GM23338 (cell line): ENCODE results near the gene SENP3. TPM values are rescaled to one million over a fixed set of nuclear protein-coding genes. Genes with fewer than 3 reads are reported as not detected.

ENCODE experiments used
- ATAC-seq: fragments of 200-7000 bp; cut with Tn5 transposase; 3 replicates; pipeline ENCODE4 v1.9.1; 2020
- DNase-seq: peaks from one replicate; pipeline ENCODE4 v3.0.0-alpha.2; 2015; ENCODE audit warnings: low spot score
- H2AFZ ChIP-seq: fragments of 200-600 bp; sonication (generic); 2 replicates; pipeline ENCODE4 v1.8.0; 2016; ENCODE audit warnings: antibody characterized with exemption, mild to moderate bottlenecking, moderate library complexity
- H3F3A ChIP-seq: fragments of 200-600 bp; sonication (generic); replicated peaks from 2 replicates; pipeline ENCODE4 v1.8.0; 2017; ENCODE audit warnings: antibody characterized with exemption, mixed run types, low read depth
- H3K27ac ChIP-seq: fragments of 200-600 bp; sonication (generic); 2 replicates; pipeline ENCODE4 v1.6.1; 2016; ENCODE audit warnings: low read depth
- H3K27me3 ChIP-seq: fragments of 200-600 bp; sonication (generic); 2 replicates; pipeline ENCODE4 v1.8.0; 2016; ENCODE audit warnings: mild to moderate bottlenecking, mixed run types, moderate library complexity; ENCODE audit not compliant: insufficient read depth
- H3K36me3 ChIP-seq: fragments of 200-600 bp; sonication (generic); 2 replicates; pipeline ENCODE4 v1.8.0; 2016; ENCODE audit warnings: mild to moderate bottlenecking; ENCODE audit not compliant: insufficient read depth
- H3K4me1 ChIP-seq: fragments of 200-600 bp; sonication (generic); 2 replicates; pipeline ENCODE4 v1.8.0; 2016; ENCODE audit warnings: mild to moderate bottlenecking, moderate library complexity; ENCODE audit not compliant: insufficient read depth
- H3K4me2 ChIP-seq: fragments of 200-600 bp; sonication (generic); 2 replicates; pipeline ENCODE4 v1.7.1; 2017; ENCODE audit warnings: mixed run types
- H3K4me3 ChIP-seq: fragments of 200-600 bp; sonication (generic); 2 replicates; pipeline ENCODE4 v1.6.1; 2016; ENCODE audit warnings: mixed run types
- H3K79me2 ChIP-seq: fragments of 200-600 bp; sonication (generic); replicated peaks from 2 replicates; pipeline ENCODE4 v1.8.0; 2017; ENCODE audit warnings: mild to moderate bottlenecking; ENCODE audit not compliant: insufficient read depth
- H3K9me2 ChIP-seq: fragments of 200-600 bp; sonication (generic); 2 replicates; pipeline ENCODE4 v1.8.0; 2017; ENCODE audit not compliant: insufficient read depth
- H4K20me1 ChIP-seq: fragments of 200-600 bp; sonication (generic); replicated peaks from 2 replicates; pipeline ENCODE4 v1.8.0; 2017; ENCODE audit warnings: mild to moderate bottlenecking; ENCODE audit not compliant: insufficient read depth
- H3K27ac Mint-ChIP-seq: 2 replicates; pipeline ENCODE4 v1.8.0; 2020; ENCODE audit warnings: inconsistent platforms, mild to moderate bottlenecking, moderate library complexity, mixed read lengths
- H3K27me3 Mint-ChIP-seq: 3 replicates; pipeline ENCODE4 v1.8.0; 2022; ENCODE audit warnings: low read depth, mild to moderate bottlenecking, moderate library complexity, mixed read lengths, inconsistent platforms; ENCODE audit not compliant: insufficient read depth, poor library complexity
- H3K36me3 Mint-ChIP-seq: 3 replicates; pipeline ENCODE4 v1.8.0; 2021; ENCODE audit warnings: low read depth, mild to moderate bottlenecking, inconsistent platforms, moderate library complexity, mixed read lengths
- H3K4me1 Mint-ChIP-seq: 3 replicates; pipeline ENCODE4 v1.8.0; 2020; ENCODE audit warnings: mild to moderate bottlenecking, inconsistent platforms, mixed read lengths
- H3K4me3 Mint-ChIP-seq: 3 replicates; pipeline ENCODE4 v1.8.0; 2021; ENCODE audit warnings: moderate library complexity, mild to moderate bottlenecking, inconsistent platforms, mixed read lengths
- H3K9me3 Mint-ChIP-seq: 3 replicates; pipeline ENCODE4 v1.8.0; 2020; ENCODE audit warnings: moderate library complexity, mild to moderate bottlenecking, inconsistent platforms, mixed read lengths
- EZH2 ChIP-seq: fragments of 200-600 bp; sonication (generic); IDR thresholded peaks from one replicate; pipeline ENCODE4 v1.8.0; 2017; ENCODE audit warnings: antibody characterized with exemption, mild to moderate bottlenecking, low read depth; ENCODE audit not compliant: unreplicated experiment
- JUNB ChIP-seq: IDR thresholded peaks from one replicate; pipeline ENCODE4 v1.6.1; 2016; ENCODE audit warnings: antibody characterized with exemption; ENCODE audit not compliant: unreplicated experiment
- STAT1 ChIP-seq: IDR thresholded peaks from one replicate; pipeline ENCODE4 v1.6.1; 2016; ENCODE audit warnings: antibody characterized with exemption; ENCODE audit not compliant: unreplicated experiment
- ZNF331 ChIP-seq: fragments of 250-450 bp; sonication (Bioruptor Pico); IDR thresholded peaks from 2 replicates; pipeline ENCODE4 v1.5.0; 2020; ENCODE audit warnings: low read depth, mild to moderate bottlenecking, moderate library complexity
- polyA plus RNA-seq: library from polyadenylated mRNA; unstranded; fragments of >200 nt; fragmentation: Nextera tagmentation; extraction: Ambion mirVana; gene quantifications from 2 replicates; pipeline ENCODE4 v1.2.1, GENCODE V29; 2016
- total RNA-seq: library from RNA; depleted of rRNA; stranded (reverse); fragments of >200 nt; shearing (Covaris generic); gene quantifications from 2 replicates; pipeline ENCODE4 v1.2.3, GENCODE V29; 2014
- TF ChIP-seq, protein P1 (sequence below): IDR thresholded peaks from 2 replicates; pipeline ENCODE4 v1.6.1; 2016; ENCODE audit warnings: antibody characterized with exemption
- TF ChIP-seq, protein P2 (sequence below): fragments of 250-450 bp; sonication (Bioruptor Pico); IDR thresholded peaks from 2 replicates; pipeline ENCODE4 v1.5.0; 2020; ENCODE audit warnings: mild to moderate bottlenecking, moderate library complexity
- TF ChIP-seq, protein P3 (sequence below), 2 experiments: fragments of 200-600 bp in 1 of 2; sonication (generic) in 1 of 2; conservative IDR thresholded peaks; 2 replicates each; pipeline versions ENCODE4 v1.5.1 to v1.6.1; 2016 to 2017; ENCODE audit warnings: antibody characterized with exemption in 2 of 2, low read depth in 2 of 2, mild to moderate bottlenecking in 2 of 2, moderate library complexity in 1 of 2
- TF ChIP-seq, protein P4 (sequence below): IDR thresholded peaks from one replicate; pipeline ENCODE4 v1.6.1; 2018; ENCODE audit warnings: antibody characterized with exemption; ENCODE audit not compliant: unreplicated experiment

SENP3 gene
- total and polyA plus RNA-seq, 2 experiments from 2014 or later, result 6.5 to 138 TPM

- TF ChIP-seq, protein P1, sequence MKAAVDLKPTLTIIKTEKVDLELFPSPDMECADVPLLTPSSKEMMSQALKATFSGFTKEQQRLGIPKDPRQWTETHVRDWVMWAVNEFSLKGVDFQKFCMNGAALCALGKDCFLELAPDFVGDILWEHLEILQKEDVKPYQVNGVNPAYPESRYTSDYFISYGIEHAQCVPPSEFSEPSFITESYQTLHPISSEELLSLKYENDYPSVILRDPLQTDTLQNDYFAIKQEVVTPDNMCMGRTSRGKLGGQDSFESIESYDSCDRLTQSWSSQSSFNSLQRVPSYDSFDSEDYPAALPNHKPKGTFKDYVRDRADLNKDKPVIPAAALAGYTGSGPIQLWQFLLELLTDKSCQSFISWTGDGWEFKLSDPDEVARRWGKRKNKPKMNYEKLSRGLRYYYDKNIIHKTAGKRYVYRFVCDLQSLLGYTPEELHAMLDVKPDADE, result no peak
- TF ChIP-seq, protein P2, sequence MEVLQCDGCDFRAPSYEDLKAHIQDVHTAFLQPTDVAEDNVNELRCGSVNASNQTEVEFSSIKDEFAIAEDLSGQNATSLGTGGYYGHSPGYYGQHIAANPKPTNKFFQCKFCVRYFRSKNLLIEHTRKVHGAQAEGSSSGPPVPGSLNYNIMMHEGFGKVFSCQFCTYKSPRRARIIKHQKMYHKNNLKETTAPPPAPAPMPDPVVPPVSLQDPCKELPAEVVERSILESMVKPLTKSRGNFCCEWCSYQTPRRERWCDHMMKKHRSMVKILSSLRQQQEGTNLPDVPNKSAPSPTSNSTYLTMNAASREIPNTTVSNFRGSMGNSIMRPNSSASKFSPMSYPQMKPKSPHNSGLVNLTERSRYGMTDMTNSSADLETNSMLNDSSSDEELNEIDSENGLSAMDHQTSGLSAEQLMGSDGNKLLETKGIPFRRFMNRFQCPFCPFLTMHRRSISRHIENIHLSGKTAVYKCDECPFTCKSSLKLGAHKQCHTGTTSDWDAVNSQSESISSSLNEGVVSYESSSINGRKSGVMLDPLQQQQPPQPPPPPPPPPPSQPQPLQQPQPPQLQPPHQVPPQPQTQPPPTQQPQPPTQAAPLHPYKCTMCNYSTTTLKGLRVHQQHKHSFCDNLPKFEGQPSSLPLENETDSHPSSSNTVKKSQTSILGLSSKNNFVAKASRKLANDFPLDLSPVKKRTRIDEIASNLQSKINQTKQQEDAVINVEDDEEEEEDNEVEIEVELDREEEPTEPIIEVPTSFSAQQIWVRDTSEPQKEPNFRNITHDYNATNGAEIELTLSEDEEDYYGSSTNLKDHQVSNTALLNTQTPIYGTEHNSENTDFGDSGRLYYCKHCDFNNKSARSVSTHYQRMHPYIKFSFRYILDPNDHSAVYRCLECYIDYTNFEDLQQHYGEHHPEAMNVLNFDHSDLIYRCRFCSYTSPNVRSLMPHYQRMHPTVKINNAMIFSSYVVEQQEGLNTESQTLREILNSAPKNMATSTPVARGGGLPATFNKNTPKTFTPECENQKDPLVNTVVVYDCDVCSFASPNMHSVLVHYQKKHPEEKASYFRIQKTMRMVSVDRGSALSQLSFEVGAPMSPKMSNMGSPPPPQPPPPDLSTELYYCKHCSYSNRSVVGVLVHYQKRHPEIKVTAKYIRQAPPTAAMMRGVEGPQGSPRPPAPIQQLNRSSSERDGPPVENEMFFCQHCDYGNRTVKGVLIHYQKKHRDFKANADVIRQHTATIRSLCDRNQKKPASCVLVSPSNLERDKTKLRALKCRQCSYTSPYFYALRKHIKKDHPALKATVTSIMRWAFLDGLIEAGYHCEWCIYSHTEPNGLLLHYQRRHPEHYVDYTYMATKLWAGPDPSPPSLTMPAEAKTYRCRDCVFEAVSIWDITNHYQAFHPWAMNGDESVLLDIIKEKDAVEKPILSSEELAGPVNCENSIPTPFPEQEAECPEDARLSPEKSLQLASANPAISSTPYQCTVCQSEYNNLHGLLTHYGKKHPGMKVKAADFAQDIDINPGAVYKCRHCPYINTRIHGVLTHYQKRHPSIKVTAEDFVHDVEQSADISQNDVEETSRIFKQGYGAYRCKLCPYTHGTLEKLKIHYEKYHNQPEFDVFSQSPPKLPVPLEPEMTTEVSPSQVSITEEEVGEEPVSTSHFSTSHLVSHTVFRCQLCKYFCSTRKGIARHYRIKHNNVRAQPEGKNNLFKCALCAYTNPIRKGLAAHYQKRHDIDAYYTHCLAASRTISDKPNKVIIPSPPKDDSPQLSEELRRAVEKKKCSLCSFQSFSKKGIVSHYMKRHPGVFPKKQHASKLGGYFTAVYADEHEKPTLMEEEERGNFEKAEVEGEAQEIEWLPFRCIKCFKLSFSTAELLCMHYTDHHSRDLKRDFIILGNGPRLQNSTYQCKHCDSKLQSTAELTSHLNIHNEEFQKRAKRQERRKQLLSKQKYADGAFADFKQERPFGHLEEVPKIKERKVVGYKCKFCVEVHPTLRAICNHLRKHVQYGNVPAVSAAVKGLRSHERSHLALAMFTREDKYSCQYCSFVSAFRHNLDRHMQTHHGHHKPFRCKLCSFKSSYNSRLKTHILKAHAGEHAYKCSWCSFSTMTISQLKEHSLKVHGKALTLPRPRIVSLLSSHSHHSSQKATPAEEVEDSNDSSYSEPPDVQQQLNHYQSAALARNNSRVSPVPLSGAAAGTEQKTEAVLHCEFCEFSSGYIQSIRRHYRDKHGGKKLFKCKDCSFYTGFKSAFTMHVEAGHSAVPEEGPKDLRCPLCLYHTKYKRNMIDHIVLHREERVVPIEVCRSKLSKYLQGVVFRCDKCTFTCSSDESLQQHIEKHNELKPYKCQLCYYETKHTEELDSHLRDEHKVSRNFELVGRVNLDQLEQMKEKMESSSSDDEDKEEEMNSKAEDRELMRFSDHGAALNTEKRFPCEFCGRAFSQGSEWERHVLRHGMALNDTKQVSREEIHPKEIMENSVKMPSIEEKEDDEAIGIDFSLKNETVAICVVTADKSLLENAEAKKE, result no peak
- no peak for TF ChIP-seq STAT1
- TF ChIP-seq, protein P3, sequence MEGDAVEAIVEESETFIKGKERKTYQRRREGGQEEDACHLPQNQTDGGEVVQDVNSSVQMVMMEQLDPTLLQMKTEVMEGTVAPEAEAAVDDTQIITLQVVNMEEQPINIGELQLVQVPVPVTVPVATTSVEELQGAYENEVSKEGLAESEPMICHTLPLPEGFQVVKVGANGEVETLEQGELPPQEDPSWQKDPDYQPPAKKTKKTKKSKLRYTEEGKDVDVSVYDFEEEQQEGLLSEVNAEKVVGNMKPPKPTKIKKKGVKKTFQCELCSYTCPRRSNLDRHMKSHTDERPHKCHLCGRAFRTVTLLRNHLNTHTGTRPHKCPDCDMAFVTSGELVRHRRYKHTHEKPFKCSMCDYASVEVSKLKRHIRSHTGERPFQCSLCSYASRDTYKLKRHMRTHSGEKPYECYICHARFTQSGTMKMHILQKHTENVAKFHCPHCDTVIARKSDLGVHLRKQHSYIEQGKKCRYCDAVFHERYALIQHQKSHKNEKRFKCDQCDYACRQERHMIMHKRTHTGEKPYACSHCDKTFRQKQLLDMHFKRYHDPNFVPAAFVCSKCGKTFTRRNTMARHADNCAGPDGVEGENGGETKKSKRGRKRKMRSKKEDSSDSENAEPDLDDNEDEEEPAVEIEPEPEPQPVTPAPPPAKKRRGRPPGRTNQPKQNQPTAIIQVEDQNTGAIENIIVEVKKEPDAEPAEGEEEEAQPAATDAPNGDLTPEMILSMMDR (conservative IDR thresholded peaks at IDR 0.05; ENCODE audit: low read depth in 2 of 2), result no peak
- TF ChIP-seq JUNB, result no peak
- no peak for TF ChIP-seq ZNF331 (CRISPR knock-in tag)
- TF ChIP-seq, protein P4, sequence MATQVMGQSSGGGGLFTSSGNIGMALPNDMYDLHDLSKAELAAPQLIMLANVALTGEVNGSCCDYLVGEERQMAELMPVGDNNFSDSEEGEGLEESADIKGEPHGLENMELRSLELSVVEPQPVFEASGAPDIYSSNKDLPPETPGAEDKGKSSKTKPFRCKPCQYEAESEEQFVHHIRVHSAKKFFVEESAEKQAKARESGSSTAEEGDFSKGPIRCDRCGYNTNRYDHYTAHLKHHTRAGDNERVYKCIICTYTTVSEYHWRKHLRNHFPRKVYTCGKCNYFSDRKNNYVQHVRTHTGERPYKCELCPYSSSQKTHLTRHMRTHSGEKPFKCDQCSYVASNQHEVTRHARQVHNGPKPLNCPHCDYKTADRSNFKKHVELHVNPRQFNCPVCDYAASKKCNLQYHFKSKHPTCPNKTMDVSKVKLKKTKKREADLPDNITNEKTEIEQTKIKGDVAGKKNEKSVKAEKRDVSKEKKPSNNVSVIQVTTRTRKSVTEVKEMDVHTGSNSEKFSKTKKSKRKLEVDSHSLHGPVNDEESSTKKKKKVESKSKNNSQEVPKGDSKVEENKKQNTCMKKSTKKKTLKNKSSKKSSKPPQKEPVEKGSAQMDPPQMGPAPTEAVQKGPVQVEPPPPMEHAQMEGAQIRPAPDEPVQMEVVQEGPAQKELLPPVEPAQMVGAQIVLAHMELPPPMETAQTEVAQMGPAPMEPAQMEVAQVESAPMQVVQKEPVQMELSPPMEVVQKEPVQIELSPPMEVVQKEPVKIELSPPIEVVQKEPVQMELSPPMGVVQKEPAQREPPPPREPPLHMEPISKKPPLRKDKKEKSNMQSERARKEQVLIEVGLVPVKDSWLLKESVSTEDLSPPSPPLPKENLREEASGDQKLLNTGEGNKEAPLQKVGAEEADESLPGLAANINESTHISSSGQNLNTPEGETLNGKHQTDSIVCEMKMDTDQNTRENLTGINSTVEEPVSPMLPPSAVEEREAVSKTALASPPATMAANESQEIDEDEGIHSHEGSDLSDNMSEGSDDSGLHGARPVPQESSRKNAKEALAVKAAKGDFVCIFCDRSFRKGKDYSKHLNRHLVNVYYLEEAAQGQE, result no peak
- no peak for TF ChIP-seq EZH2
- Mint-ChIP-seq H3K27ac (no peak overlapping the region), H3K9me3 (no peaks in the 10 kb centered on the region; the same call in 2 of the 3 replicates), H3K4me1 (peaks cover 33% of the 10 kb centered on the region), H3K4me3 (peak overlapping the region; percentile 93), H3K27me3 (peaks cover 21% of the 10 kb centered on the region), H3K36me3 (peaks cover 49% of the 10 kb centered on the region)
- peaks cover 26% of the 10 kb centered on the region for H3F3A ChIP-seq
- peak overlapping the region; percentile 99 for H3K4me2 ChIP-seq
- ATAC-seq, result no peak
- no peaks in the 10 kb centered on the region for H3K9me2 ChIP-seq
- no peaks in the 10 kb centered on the region for H3K27me3 ChIP-seq
- no peak overlapping the region for H2AFZ ChIP-seq
- DNase-seq, result peak; percentile 29
- H3K4me3 ChIP-seq, result peak overlapping the region; percentile 96
- H3K36me3 ChIP-seq, result peaks cover 23% of the 10 kb centered on the region; the same call in 1 of the 2 replicates
- H3K27ac ChIP-seq, result no peak overlapping the region
- H4K20me1 ChIP-seq, result peaks cover 10% of the 10 kb centered on the region
- H3K79me2 ChIP-seq, result peaks cover 44% of the 10 kb centered on the region
- H3K4me1 ChIP-seq, result peaks cover 33% of the 10 kb centered on the region
These were observed 1.6 kb downstream of the SENP3 start for GRCh38 chr17:7563115-7563869.
